ENCODE measurements around the gene SLC3A2. TPM values are rescaled to one million over a fixed set of nuclear protein-coding genes. Genes with fewer than 3 reads are reported as not detected.
"Not testable (repeated sequence)": the region's sequence is repeated elsewhere in the genome, so short reads cannot be mapped to it uniquely, and the experiment has no call there.

The SLC3A2 gene
- total RNA-seq, 1 donor from 2014 or later: 143 TPM

DNA sequence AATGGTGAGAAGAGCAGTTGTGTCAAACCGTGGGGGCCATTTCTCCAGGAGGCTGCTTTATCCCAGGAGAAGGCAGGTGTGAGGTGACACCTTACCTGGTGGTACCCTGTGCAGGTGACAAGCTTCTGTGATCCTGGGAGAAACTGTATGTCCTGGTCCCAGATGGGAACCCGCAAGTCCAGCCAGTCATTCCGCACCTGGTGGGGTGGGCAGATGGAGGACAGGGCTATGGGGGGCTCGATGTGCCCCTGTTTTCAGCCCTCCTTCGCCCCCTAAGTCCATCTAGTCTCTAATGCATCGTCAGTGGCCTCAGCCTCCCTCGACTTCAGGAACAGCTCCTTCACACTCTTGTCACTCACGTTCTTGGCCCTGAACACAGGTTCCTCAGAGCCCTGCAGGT lies 45.4 kb upstream of the SLC3A2 start:
- Histone ChIP-seq H3K4me3 (no peak overlapping the region), H3K27ac (no peak overlapping the region), H3K9me3 (no peaks in the 10 kb centered on the region), H3K27me3 (no peaks in the 10 kb centered on the region), H3K36me3 (peaks cover 11% of the 10 kb centered on the region in 2 donors), H3K4me1 (peaks cover 6 to 20% of the 10 kb centered on the region in 2 donors)
- intact Hi-C loops (cut with DNase I): no loop called here
- TF ChIP-seq CTCF (IDR thresholded peaks at IDR 0.05): no peak
- no peak for DNase-seq (ENCODE audit: low spot score in 2 of 2)

DNA sequence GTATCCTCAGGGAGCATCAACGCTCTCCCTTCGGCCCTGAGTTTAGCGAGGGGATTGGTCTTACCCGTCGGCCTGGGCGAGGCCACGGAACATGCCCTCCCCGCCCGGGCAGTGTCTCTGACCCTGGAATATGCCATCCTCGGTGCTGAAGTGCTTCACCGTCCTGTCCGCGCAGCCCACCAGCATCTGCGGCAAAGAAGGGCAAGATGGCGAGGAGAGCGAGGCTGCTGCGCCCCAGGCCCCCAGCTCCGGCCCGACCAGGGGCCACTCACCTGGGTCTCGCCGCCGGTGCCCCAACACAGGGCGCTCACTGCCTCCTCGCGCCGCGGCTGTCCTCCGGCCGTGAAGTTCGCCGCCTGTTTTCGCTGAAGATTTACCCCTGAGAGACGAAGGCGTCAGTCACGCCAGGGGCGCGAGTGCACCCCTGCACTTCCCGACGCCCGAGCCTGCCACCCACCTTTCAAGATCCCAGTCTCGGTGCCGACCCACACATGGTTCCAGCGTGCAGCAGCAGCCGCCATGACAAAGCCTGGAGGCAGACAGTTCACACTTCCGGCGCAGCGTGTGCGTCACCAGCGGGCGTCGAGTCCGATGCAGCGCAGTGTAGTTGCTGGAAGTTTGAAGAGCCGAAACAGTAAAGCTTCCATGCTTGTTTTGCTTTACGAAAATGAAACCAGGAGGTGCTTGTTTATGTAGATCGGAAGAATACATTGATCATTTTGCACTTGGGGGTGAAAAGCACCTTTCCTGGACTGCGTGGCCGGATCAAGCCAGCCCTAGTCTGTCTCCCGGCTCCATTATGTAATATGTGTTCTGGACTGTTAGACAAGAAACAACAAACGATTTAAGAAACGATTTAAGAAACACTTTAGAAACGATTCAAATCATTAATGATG lies 41.4 kb upstream of the SLC3A2 start, which contains the start of gene WDR74:
WDR74 (minus strand) TSS at position 541 of the 896 bp plus-strand sequence; CDS start at position 521, 20 bp downstream.
- H3K27ac ChIP-seq: peak within 1 kb of the TSS; percentile 93 to 95
- no peaks in the 10 kb centered on the region for H3K9me3 ChIP-seq
- H3K36me3 ChIP-seq: peaks cover 11% of the 10 kb centered on the region in 2 donors
- peaks cover 6 to 13% of the 10 kb centered on the region in 2 donors for H3K4me1 ChIP-seq
- no peaks in the 10 kb centered on the region for H3K27me3 ChIP-seq
- peak; percentile 70 to 96 for DNase-seq (ENCODE audit: low spot score in 2 of 2)
- peak within 1 kb of the TSS; percentile 79 to 80 for H3K4me3 ChIP-seq
- intact Hi-C loops (cut with DNase I): loop anchor here (1.0 kb wide), 1 partner anchor 8 kb away; no protein-coding TSS in a partner anchor
- no peak for TF ChIP-seq CTCF (IDR thresholded peaks at IDR 0.05)

- Histone ChIP-seq H3K27ac (peak overlapping the region; percentile 93 to 95), H3K4me1 (peaks cover 6 to 13% of the 10 kb centered on the region in 2 donors), H3K4me3 (peak overlapping the region; percentile 79 to 80)
- intact Hi-C loops (cut with DNase I): loop anchor here (2.0 to 5.0 kb wide), 3 partner anchors 50 to 294 kb away; partner anchors contain the start of genes AHNAK and TAF6L
- H3K36me3 ChIP-seq, H3K9me3 ChIP-seq, H3K27me3 ChIP-seq: not testable (repeated sequence)
- peak; percentile 49 to 91 for DNase-seq (ENCODE audit: low spot score in 2 of 2)
Observed at GRCh38 chr11:62840721-62841360, 39.9 kb upstream of the SLC3A2 start.

DNA sequence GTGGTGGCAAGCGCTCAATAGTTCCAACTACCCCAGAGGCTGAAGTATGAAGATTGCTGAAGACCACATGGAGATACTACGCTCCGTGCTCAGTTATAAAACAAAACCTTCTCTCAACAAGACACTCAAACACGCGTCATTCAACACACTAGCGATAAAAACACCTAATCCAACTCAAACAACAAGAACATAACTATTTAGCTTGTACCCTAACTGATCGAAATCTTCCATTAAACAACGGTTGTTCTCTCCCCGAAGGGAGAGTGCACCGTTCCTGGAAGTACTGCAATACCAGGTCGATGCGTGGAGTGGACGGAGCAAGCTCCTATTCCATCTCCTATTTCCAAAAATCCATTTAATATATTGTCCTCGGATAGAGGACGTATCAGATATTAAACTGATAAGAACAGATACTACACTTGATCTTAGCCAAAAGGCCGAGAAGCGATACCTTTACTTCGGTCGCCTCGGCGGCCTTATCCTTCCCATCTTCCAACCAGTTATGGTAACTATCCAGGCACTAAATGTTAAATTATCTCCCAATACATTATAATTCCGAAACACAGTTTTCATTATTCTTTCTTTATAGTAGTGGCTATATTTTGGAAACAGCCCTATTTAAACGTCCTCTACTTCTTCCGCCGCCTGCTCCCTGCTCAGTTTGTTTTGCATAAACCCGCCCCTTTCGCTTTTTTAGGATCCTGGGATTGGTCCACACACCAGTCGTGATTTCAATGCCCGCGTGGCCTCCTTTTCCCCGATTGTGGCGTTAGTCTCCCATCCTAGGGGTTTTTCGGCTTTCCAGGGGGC lies 39.1 kb upstream of the SLC3A2 start:
- intact Hi-C loops (cut with DNase I): loop anchor here (1.0 to 5.0 kb wide), 5 partner anchors 14 to 294 kb away; partner anchors contain the start of genes AHNAK, SLC3A2 and TAF6L
- Histone ChIP-seq H3K4me3 (peak overlapping the region; percentile 79 to 80), H3K4me1 (peaks cover 6 to 13% of the 10 kb centered on the region in 2 donors), H3K36me3 (no peaks in the 10 kb centered on the region), H3K27ac (peak overlapping the region; percentile 93 to 95), H3K9me3 (no peaks in the 10 kb centered on the region), H3K27me3 (no peaks in the 10 kb centered on the region)
- no peak for TF ChIP-seq CTCF (IDR thresholded peaks at IDR 0.05)
- DNase-seq (ENCODE audit: low spot score in 2 of 2): peak; percentile 59 to 94

DNA sequence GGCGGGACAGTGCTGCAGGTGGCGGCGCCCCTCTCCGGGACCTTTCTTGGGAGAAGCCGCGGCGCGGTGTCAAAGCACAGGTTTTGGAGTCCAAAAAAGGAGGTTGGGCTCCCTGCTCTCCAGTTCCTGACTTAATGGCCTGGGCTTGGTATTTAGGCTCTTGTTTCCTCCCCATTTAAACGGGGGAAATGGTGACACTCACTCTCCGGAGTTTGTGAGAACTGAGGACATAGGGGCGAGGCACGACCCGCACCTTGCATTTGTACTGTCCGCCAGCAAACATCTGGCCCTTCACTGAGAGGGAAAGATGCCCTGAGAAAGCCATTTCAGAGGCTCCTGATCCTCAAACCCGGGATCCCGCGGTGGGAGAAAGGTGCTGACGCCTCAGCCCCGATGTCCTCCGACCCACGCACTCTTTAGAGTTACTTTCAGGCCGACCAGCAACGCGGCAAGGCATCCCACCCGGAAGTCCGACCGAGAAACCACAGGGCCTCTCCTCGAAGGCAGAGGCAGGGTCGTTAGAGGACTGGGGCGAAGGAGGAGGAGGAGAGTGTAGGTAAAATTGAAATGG lies 38.4 kb upstream of the SLC3A2 start:
- no peak for TF ChIP-seq CTCF (IDR thresholded peaks at IDR 0.05)
- intact Hi-C loops (cut with DNase I): loop anchor here (1.0 to 5.0 kb wide), 3 partner anchors 13 to 295 kb away; partner anchors contain the start of genes AHNAK and SLC3A2
- peak in 1 of 2 donors; percentile 75 for DNase-seq (ENCODE audit: low spot score in 2 of 2)

GRCh38 chr11:62842891-62843290 lies 37.8 kb upstream of the SLC3A2 start:
- not testable (repeated sequence) for H3K9me3 ChIP-seq; DNase-seq (ENCODE audit: low spot score in 2 of 2); H3K36me3 ChIP-seq; H3K27me3 ChIP-seq
- H3K4me1 ChIP-seq: peaks cover 6 to 13% of the 10 kb centered on the region in 2 donors
- intact Hi-C loops (cut with DNase I): loop anchor here (1.0 to 5.0 kb wide), 3 partner anchors 12 to 296 kb away; partner anchors contain the start of genes AHNAK and SLC3A2
- peak overlapping the region in 1 of 2 donors; percentile 79 for H3K4me3 ChIP-seq
- H3K27ac ChIP-seq: peak overlapping the region; percentile 93 to 95

More for the DNA sequence above, 38.4 kb upstream of the SLC3A2 start:
- no peaks in the 10 kb centered on the region for H3K36me3 ChIP-seq
- H3K4me1 ChIP-seq: peaks cover 6 to 13% of the 10 kb centered on the region in 2 donors
- H3K9me3 ChIP-seq: no peaks in the 10 kb centered on the region
- peak overlapping the region; percentile 50 to 79 for H3K4me3 ChIP-seq
- H3K27ac ChIP-seq: peak overlapping the region; percentile 93 to 95
- no peaks in the 10 kb centered on the region for H3K27me3 ChIP-seq
